Measurements from ENCODE around the gene STX18.

DNA sequence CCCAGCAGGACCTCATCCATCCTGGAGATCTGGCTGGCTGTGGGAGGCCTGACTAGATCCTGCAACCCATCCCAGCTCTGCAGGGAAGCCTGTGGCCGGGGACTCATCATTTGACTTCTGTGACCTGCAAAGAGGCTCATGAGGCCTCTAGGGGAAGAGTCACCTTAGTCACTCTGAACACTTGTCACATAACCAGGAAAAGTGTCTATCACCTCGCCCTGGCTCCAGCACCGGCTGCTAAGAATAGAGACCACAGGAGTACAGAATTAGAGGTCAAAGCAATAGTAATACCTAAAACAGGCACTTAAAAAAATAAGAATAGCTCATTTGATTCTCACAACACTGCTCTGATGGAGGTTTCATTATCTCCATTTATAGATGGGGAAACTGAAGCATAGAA is 158.8 kb downstream of the STX18 start:
- TF ChIP-seq, protein P1, sequence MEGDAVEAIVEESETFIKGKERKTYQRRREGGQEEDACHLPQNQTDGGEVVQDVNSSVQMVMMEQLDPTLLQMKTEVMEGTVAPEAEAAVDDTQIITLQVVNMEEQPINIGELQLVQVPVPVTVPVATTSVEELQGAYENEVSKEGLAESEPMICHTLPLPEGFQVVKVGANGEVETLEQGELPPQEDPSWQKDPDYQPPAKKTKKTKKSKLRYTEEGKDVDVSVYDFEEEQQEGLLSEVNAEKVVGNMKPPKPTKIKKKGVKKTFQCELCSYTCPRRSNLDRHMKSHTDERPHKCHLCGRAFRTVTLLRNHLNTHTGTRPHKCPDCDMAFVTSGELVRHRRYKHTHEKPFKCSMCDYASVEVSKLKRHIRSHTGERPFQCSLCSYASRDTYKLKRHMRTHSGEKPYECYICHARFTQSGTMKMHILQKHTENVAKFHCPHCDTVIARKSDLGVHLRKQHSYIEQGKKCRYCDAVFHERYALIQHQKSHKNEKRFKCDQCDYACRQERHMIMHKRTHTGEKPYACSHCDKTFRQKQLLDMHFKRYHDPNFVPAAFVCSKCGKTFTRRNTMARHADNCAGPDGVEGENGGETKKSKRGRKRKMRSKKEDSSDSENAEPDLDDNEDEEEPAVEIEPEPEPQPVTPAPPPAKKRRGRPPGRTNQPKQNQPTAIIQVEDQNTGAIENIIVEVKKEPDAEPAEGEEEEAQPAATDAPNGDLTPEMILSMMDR (conservative IDR thresholded peaks at IDR 0.05; ENCODE audit: low read depth in 2 of 2): no peak
- TF ChIP-seq EZH2 (IDR thresholded peaks at IDR 0.05; ENCODE audit: low read depth, unreplicated experiment): no peak
- no peak for TF ChIP-seq EZH2phosphoT487 (IDR thresholded peaks at IDR 0.05; ENCODE audit: unreplicated experiment)
